HCT116 (cell line): ENCODE data around the gene RPS6KA2.

ENCODE experiments used
- CEBPB ChIP-seq: IDR thresholded peaks from 2 replicates; pipeline ENCODE4 v1.6.1; 2012; ENCODE audit warnings: low read depth
- EZH2 ChIP-seq: fragments of 200-600 bp; sonication (generic); IDR thresholded peaks from 2 replicates; pipeline ENCODE4 v1.6.1; 2017; ENCODE audit warnings: antibody characterized with exemption, mixed run types
- EZH2phosphoT487 ChIP-seq: fragments of 200-600 bp; IDR thresholded peaks from 2 replicates; pipeline ENCODE4 v1.6.1; 2018; ENCODE audit warnings: antibody characterized with exemption, borderline replicate concordance
- POLR2A ChIP-seq: IDR thresholded peaks from 2 replicates; pipeline ENCODE4 v1.7.0; 2011; ENCODE audit warnings: borderline replicate concordance; ENCODE audit not compliant: insufficient read depth, insufficient read length; ENCODE audit errors: extremely low read depth
- POLR2AphosphoS5 ChIP-seq: IDR thresholded peaks from 2 replicates; pipeline ENCODE4 v1.6.1; 2011; ENCODE audit warnings: mild to moderate bottlenecking, low read depth, low read length, moderate library complexity
- SP1 ChIP-seq: IDR thresholded peaks from 2 replicates; pipeline ENCODE4 v1.6.1; 2012; ENCODE audit warnings: low read depth
- ZFX ChIP-seq: fragments of 450-650 bp; IDR thresholded peaks from 2 replicates; pipeline ENCODE4 v1.6.1; 2017
- ZNF274 ChIP-seq: fragments of 200-500 bp; sonication (Bioruptor generic); IDR thresholded peaks from 2 replicates; pipeline ENCODE4 v1.6.1; 2014; ENCODE audit warnings: mild to moderate bottlenecking, low read depth, low read length, inconsistent platforms
- TF ChIP-seq, protein P1 (sequence below), 3 experiments: fragments of 200-600 bp in 1 of 3; sonication (generic) in 1 of 3; IDR thresholded peaks in 2 of 3; conservative IDR thresholded peaks in 1 of 3; 2 replicates each; pipeline ENCODE4 v1.5.1; 2012 to 2017; ENCODE audit warnings: low read depth in 2 of 3, low read length in 2 of 3, antibody characterized with exemption in 1 of 3, borderline replicate concordance in 1 of 3, control low read depth in 1 of 3, mild to moderate bottlenecking in 1 of 3, mixed read lengths in 1 of 3, mixed run types in 1 of 3, moderate library complexity in 1 of 3; ENCODE audit not compliant: insufficient read depth in 1 of 3
- TF ChIP-seq, protein P2 (sequence below): IDR thresholded peaks from 2 replicates; pipeline ENCODE4 v1.6.1; 2011; ENCODE audit warnings: mild to moderate bottlenecking, low read length, moderate library complexity; ENCODE audit not compliant: insufficient replicate concordance; ENCODE audit errors: extremely low read depth
- TF ChIP-seq, protein P3 (sequence below): IDR thresholded peaks from 2 replicates; pipeline ENCODE4 v1.6.1; 2012; ENCODE audit warnings: low read depth
- TF ChIP-seq, protein P4 (sequence below): IDR thresholded peaks from 2 replicates; pipeline ENCODE4 v1.6.1; 2012

DNA sequence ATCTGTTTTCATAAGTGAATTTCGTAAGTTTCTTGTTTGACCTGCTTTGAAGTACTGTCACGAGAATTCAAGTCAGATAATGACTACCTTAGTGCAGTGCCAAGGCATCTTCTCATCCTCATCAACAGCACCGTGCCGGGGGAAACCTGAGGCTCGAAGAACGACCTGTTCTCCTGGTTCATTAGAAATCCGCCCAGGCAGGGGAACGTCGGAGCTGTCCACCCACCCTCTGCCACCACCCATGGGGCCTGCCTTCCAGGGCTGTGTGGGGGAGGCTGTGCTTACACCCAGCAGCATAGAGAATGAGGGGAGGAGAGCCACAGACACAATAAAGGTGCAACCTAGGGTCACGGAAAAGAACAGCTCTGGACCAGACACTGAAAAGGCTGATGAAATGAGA lies 142.2 kb downstream of the RPS6KA2 start:
- TF ChIP-seq ZFX, result no peak
- TF ChIP-seq, protein P1, sequence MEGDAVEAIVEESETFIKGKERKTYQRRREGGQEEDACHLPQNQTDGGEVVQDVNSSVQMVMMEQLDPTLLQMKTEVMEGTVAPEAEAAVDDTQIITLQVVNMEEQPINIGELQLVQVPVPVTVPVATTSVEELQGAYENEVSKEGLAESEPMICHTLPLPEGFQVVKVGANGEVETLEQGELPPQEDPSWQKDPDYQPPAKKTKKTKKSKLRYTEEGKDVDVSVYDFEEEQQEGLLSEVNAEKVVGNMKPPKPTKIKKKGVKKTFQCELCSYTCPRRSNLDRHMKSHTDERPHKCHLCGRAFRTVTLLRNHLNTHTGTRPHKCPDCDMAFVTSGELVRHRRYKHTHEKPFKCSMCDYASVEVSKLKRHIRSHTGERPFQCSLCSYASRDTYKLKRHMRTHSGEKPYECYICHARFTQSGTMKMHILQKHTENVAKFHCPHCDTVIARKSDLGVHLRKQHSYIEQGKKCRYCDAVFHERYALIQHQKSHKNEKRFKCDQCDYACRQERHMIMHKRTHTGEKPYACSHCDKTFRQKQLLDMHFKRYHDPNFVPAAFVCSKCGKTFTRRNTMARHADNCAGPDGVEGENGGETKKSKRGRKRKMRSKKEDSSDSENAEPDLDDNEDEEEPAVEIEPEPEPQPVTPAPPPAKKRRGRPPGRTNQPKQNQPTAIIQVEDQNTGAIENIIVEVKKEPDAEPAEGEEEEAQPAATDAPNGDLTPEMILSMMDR (IDR thresholded peaks at IDR 0.05 in 2 of 3, conservative IDR thresholded peaks at IDR 0.05 in 1 of 3; ENCODE audit: borderline replicate concordance in 1 of 3, insufficient read depth in 1 of 3, low read depth in 2 of 3, low read length in 2 of 3), result no peak
- no peak for TF ChIP-seq ZNF274
- TF ChIP-seq, protein P2, sequence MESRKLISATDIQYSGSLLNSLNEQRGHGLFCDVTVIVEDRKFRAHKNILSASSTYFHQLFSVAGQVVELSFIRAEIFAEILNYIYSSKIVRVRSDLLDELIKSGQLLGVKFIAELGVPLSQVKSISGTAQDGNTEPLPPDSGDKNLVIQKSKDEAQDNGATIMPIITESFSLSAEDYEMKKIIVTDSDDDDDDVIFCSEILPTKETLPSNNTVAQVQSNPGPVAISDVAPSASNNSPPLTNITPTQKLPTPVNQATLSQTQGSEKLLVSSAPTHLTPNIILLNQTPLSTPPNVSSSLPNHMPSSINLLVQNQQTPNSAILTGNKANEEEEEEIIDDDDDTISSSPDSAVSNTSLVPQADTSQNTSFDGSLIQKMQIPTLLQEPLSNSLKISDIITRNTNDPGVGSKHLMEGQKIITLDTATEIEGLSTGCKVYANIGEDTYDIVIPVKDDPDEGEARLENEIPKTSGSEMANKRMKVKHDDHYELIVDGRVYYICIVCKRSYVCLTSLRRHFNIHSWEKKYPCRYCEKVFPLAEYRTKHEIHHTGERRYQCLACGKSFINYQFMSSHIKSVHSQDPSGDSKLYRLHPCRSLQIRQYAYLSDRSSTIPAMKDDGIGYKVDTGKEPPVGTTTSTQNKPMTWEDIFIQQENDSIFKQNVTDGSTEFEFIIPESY, result no peak
- TF ChIP-seq POLR2AphosphoS5, result no peak
- no peak for TF ChIP-seq EZH2phosphoT487
- TF ChIP-seq SP1, result no peak
- no peak for TF ChIP-seq POLR2A
- no peak for TF ChIP-seq EZH2
- TF ChIP-seq, protein P3, sequence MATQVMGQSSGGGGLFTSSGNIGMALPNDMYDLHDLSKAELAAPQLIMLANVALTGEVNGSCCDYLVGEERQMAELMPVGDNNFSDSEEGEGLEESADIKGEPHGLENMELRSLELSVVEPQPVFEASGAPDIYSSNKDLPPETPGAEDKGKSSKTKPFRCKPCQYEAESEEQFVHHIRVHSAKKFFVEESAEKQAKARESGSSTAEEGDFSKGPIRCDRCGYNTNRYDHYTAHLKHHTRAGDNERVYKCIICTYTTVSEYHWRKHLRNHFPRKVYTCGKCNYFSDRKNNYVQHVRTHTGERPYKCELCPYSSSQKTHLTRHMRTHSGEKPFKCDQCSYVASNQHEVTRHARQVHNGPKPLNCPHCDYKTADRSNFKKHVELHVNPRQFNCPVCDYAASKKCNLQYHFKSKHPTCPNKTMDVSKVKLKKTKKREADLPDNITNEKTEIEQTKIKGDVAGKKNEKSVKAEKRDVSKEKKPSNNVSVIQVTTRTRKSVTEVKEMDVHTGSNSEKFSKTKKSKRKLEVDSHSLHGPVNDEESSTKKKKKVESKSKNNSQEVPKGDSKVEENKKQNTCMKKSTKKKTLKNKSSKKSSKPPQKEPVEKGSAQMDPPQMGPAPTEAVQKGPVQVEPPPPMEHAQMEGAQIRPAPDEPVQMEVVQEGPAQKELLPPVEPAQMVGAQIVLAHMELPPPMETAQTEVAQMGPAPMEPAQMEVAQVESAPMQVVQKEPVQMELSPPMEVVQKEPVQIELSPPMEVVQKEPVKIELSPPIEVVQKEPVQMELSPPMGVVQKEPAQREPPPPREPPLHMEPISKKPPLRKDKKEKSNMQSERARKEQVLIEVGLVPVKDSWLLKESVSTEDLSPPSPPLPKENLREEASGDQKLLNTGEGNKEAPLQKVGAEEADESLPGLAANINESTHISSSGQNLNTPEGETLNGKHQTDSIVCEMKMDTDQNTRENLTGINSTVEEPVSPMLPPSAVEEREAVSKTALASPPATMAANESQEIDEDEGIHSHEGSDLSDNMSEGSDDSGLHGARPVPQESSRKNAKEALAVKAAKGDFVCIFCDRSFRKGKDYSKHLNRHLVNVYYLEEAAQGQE, result no peak
- no peak for TF ChIP-seq CEBPB
- TF ChIP-seq, protein P4, sequence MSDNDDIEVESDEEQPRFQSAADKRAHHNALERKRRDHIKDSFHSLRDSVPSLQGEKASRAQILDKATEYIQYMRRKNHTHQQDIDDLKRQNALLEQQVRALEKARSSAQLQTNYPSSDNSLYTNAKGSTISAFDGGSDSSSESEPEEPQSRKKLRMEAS, result no peak
